Esophagus muscularis mucosa (tissue), 4 donors: ENCODE measurements around the gene IQCB1. TPM values are rescaled to one million over a fixed set of nuclear protein-coding genes. Genes with fewer than 3 reads are reported as not detected.
A peak's percentile ranks its signal among the peaks of the same experiment; 100 is the strongest.
"Not testable (repeated sequence)": the region's sequence is repeated elsewhere in the genome, so short reads cannot be mapped to it uniquely, and the experiment has no call there.

Source experiments
- DNase-seq: peaks from one replicate; pipeline ENCODE4 v3.0.0-alpha.2; 2017; ENCODE audit errors: extremely low spot score
- H3K27ac ChIP-seq, 4 donors: fragments of 200-600 bp; sonication (generic); replicated peaks in 1 of 4; 1 replicate in 3 of 4; 2 replicates in 1 of 4; pipeline ENCODE4 v1.5.1; 2016 to 2019; ENCODE audit warnings: mild to moderate bottlenecking in 1 of 4
- H3K27me3 ChIP-seq, 4 donors: fragments of 200-600 bp; sonication (generic); one replicate each; pipeline versions ENCODE4 v1.5.1 to v1.6.0; 2016 to 2019
- H3K36me3 ChIP-seq, 4 donors: fragments of 200-600 bp; sonication (generic); one replicate each; pipeline ENCODE4 v1.5.1; 2016 to 2019
- H3K4me1 ChIP-seq, 4 donors: fragments of 200-600 bp; sonication (generic); one replicate each; pipeline ENCODE4 v1.5.1; 2016 to 2019
- H3K4me3 ChIP-seq, 4 donors: fragments of 200-600 bp; sonication (generic); 1 replicate in 2 of 4; 2 replicates in 2 of 4; pipeline ENCODE4 v1.5.1; 2016 to 2019; ENCODE audit warnings: mild to moderate bottlenecking in 4 of 4, moderate library complexity in 1 of 4
- H3K9me3 ChIP-seq, 4 donors: fragments of 200-600 bp; sonication (generic); 1 replicate in 3 of 4; 2 replicates in 1 of 4; pipeline ENCODE4 v1.5.1; 2016 to 2019
- CTCF ChIP-seq, 3 experiments: fragments of 200-600 bp in 2 of 3; fragments of 450-650 bp in 1 of 3; sonication (generic) in 2 of 3; IDR thresholded peaks; one replicate each; pipeline ENCODE4 v1.5.1; 2017 to 2019; ENCODE audit warnings: antibody characterized with exemption in 3 of 3, mild to moderate bottlenecking in 2 of 3, moderate library complexity in 1 of 3
- EP300 ChIP-seq: sonication (generic); formaldehyde crosslinking; IDR thresholded peaks from one replicate; pipeline ENCODE4 v1.6.1; 2017; ENCODE audit warnings: antibody characterized with exemption
- POLR2A ChIP-seq: fragments of 450-650 bp; IDR thresholded peaks from one replicate; pipeline ENCODE4 v1.6.1; 2017; ENCODE audit warnings: antibody characterized with exemption, moderate library complexity, mild to moderate bottlenecking, low read depth
- POLR2AphosphoS5 ChIP-seq, 2 donors: sonication (generic); formaldehyde crosslinking; IDR thresholded peaks; one replicate each; pipeline ENCODE4 v1.6.1; 2017; ENCODE audit warnings: antibody characterized with exemption in 2 of 2
- WGBS: methylation state at CpG from one replicate; pipeline ENCODE4 v1.1.5; 2018; 5-methylcytosine and 5-hydroxymethylcytosine counted together
- intact Hi-C: fragments of 100-400 bp; cut with DNase I; formaldehyde crosslinking; loops from one replicate; pipeline ENCODE4 v1.15.1; 2023
- total RNA-seq, 4 donors: library from RNA; depleted of rRNA; stranded (reverse); fragments of >200 nt; gene quantifications; one replicate each; pipeline versions ENCODE4 v1.1.0 to v1.2.1, GENCODE V29; 2016

Gene IQCB1
- total RNA-seq, 4 donors from 2014 or later = 10.4 to 15.6 (median 11.7) TPM

- Histone ChIP-seq H3K27ac (no peak overlapping the region), H3K9me3 (no peaks in the 10 kb centered on the region), H3K27me3 (no peaks in the 10 kb centered on the region), H3K4me3 (peak overlapping the region; percentile 64 to 91 (median 86)), H3K36me3 (no peaks in the 10 kb centered on the region), H3K4me1 (peaks cover 28 to 44% (median 32%) of the 10 kb centered on the region in 4 donors)
- intact Hi-C loops = loop anchor here (5.0 kb wide), 1 partner anchor 89 kb away; the partner anchor contains the start of genes EAF2 and IQCB1
- no peak for TF ChIP-seq POLR2AphosphoS5 (IDR thresholded peaks at IDR 0.05)
- no peak for TF ChIP-seq CTCF (IDR thresholded peaks at IDR 0.05)
- no peak for TF ChIP-seq POLR2A
- TF ChIP-seq EP300 = no peak
- WGBS = 38% methylated on average over 3 of the region's 3 CpGs
- DNase-seq = no peak
Measured at GRCh38 chr3:121747976-121748375, 86.9 kb downstream of the IQCB1 start.

GRCh38 chr3:121743106-121743505, 91.8 kb downstream of the IQCB1 start:
- H3K9me3 ChIP-seq, intact Hi-C loops, DNase-seq: not testable (repeated sequence)

GRCh38 chr3:121740896-121741295, 94.0 kb downstream of the IQCB1 start:
- Histone ChIP-seq H3K27ac (no peak overlapping the region), H3K36me3 (peaks cover 0 to 4% (median 0%) of the 10 kb centered on the region in 4 donors), H3K4me3 (no peak overlapping the region), H3K4me1 (peaks cover 9 to 36% (median 23%) of the 10 kb centered on the region in 4 donors), H3K9me3 (no peaks in the 10 kb centered on the region), H3K27me3 (no peaks in the 10 kb centered on the region)
- DNase-seq = no peak
- TF ChIP-seq CTCF (IDR thresholded peaks at IDR 0.05) (no peak), EP300 (no peak), POLR2AphosphoS5 (IDR thresholded peaks at IDR 0.05) (no peak), POLR2A (no peak)
- 60% methylated on average over 2 of the region's 2 CpGs for WGBS
- intact Hi-C loops = no loop called here

More at GRCh38 chr3:121743106-121743505, 91.8 kb downstream of the IQCB1 start:
- not testable (repeated sequence) for H3K36me3 ChIP-seq, H3K27ac ChIP-seq, H3K4me3 ChIP-seq, H3K27me3 ChIP-seq
- peaks cover 18 to 52% (median 37%) of the 10 kb centered on the region in 4 donors for H3K4me1 ChIP-seq
- WGBS = 97% methylated on average over 2 of the region's 2 CpGs

- no peak for TF ChIP-seq POLR2AphosphoS5 (IDR thresholded peaks at IDR 0.05)
- no peak for TF ChIP-seq EP300
- no peak for TF ChIP-seq POLR2A
- TF ChIP-seq CTCF (IDR thresholded peaks at IDR 0.05) = no peak
- H3K9me3 ChIP-seq = no peaks in the 10 kb centered on the region
- intact Hi-C loops = no loop called here
Measured at GRCh38 chr3:121739902-121740301, 95.0 kb downstream of the IQCB1 start.

GRCh38 chr3:121737644-121738043, 97.2 kb downstream of the IQCB1 start:
- no peak for TF ChIP-seq POLR2AphosphoS5 (IDR thresholded peaks at IDR 0.05)
- TF ChIP-seq EP300 = no peak
- TF ChIP-seq POLR2A = no peak
- TF ChIP-seq CTCF (IDR thresholded peaks at IDR 0.05) = no peak
- intact Hi-C loops = no loop called here
- WGBS = 98% methylated on average over 4 of the region's 4 CpGs

More at GRCh38 chr3:121739902-121740301, 95.0 kb downstream of the IQCB1 start:
- no peak overlapping the region for H3K4me3 ChIP-seq
- peaks cover 0 to 4% (median 0%) of the 10 kb centered on the region in 4 donors for H3K36me3 ChIP-seq
- H3K4me1 ChIP-seq = peaks cover 8 to 39% (median 28%) of the 10 kb centered on the region in 4 donors
- no peak for DNase-seq
- no peaks in the 10 kb centered on the region for H3K27me3 ChIP-seq
- H3K27ac ChIP-seq = no peak overlapping the region

More at GRCh38 chr3:121737644-121738043, 97.2 kb downstream of the IQCB1 start:
- H3K27ac ChIP-seq = no peak overlapping the region
- DNase-seq = no peak
- no peak overlapping the region for H3K4me3 ChIP-seq
- no peaks in the 10 kb centered on the region for H3K9me3 ChIP-seq
- peaks cover 9 to 42% (median 40%) of the 10 kb centered on the region in 4 donors for H3K4me1 ChIP-seq
- no peaks in the 10 kb centered on the region for H3K27me3 ChIP-seq
- peaks cover 0 to 4% (median 0%) of the 10 kb centered on the region in 4 donors for H3K36me3 ChIP-seq
